Measurements from ENCODE around the gene CDKN2A.
"Not testable (repeated sequence)": the region's sequence is repeated elsewhere in the genome, so short reads cannot be mapped to it uniquely, and the experiment has no call there.

CDKN2A gene

GRCh38 chr9:21982391-21982790 lies 11.8 kb downstream of the CDKN2A start:
- no peak for DNase-seq

GRCh38 chr9:21976334-21976875 lies 17.8 kb downstream of the CDKN2A start:
- no peak for DNase-seq

- peak; percentile 52 to 75 for DNase-seq
Observed at GRCh38 chr9:21974722-21975409, 19.3 kb downstream of the CDKN2A start.

GRCh38 chr9:21974343-21974721 lies 19.9 kb downstream of the CDKN2A start:
- peak in 1 of 2 experiments; percentile 47 for DNase-seq

GRCh38 chr9:21972361-21972760 lies 21.8 kb downstream of the CDKN2A start:
- no peak for DNase-seq

GRCh38 chr9:21970800-21971640 lies 23.2 kb downstream of the CDKN2A start:
- no peak for DNase-seq

GRCh38 chr9:21969951-21970799 lies 24.0 kb downstream of the CDKN2A start:
- DNase-seq, result no peak

- no peak for DNase-seq
Observed at GRCh38 chr9:21969011-21969940, 24.9 kb downstream of the CDKN2A start.

GRCh38 chr9:21968331-21969010 lies 25.7 kb downstream of the CDKN2A start:
- no peak for DNase-seq

- no peak for DNase-seq
Observed at GRCh38 chr9:21967702-21968101, 26.5 kb downstream of the CDKN2A start.

- no peak for DNase-seq
Observed at GRCh38 chr9:21967169-21967568, 27.0 kb downstream of the CDKN2A start.

GRCh38 chr9:21966140-21966851 lies 27.9 kb downstream of the CDKN2A start:
- no peak for DNase-seq

GRCh38 chr9:21965401-21965951 lies 28.7 kb downstream of the CDKN2A start:
- DNase-seq, result no peak

GRCh38 chr9:21964925-21965385 lies 29.2 kb downstream of the CDKN2A start:
- DNase-seq, result no peak

GRCh38 chr9:21961569-21961968 lies 32.6 kb downstream of the CDKN2A start:
- no peak for DNase-seq

GRCh38 chr9:21959268-21959667 lies 34.9 kb downstream of the CDKN2A start:
- DNase-seq, result not testable (repeated sequence)

GRCh38 chr9:21958833-21959232 lies 35.4 kb downstream of the CDKN2A start:
- DNase-seq, result no peak

GRCh38 chr9:21945606-21946005 lies 48.6 kb downstream of the CDKN2A start:
- DNase-seq, result no peak

- no peak for DNase-seq
Observed at GRCh38 chr9:21943464-21943863, 50.7 kb downstream of the CDKN2A start.

- DNase-seq, result no peak
Observed at GRCh38 chr9:21941337-21941995, 52.7 kb downstream of the CDKN2A start.
